Caco-2 (cell line): Measurements from ENCODE around the gene LYVE1. TPM values are rescaled to one million over a fixed set of nuclear protein-coding genes. Genes with fewer than 3 reads are reported as not detected.

Experiments
- BruUV-seq: library from RNA; stranded (reverse); fragments of 400-500 nt; replicated peaks from 2 replicates; lab custom pipeline; 2021; lab: Mats Ljungman, UMichigan
- CTCF ChIA-PET: fragments of 300-600 bp; sonication (Branson Sonifier 250); formaldehyde crosslinking; loops from one replicate; lab custom pipeline; 2022; ENCODE audit warnings: antibody characterized with exemption; lab: Charles Lee
- POLR2A ChIA-PET: fragments of 300-600 bp; sonication (Branson Sonifier 250); formaldehyde crosslinking; loops from one replicate; lab custom pipeline; 2022; ENCODE audit warnings: antibody characterized with exemption; lab: Charles Lee
- DNase-seq, 2 experiments: peaks; one replicate each; pipeline versions ENCODE4 v3.0.0 to v3.0.0-alpha.2; 2020 to 2022
- H3K27me3 ChIP-seq: replicated peaks from 2 replicates; pipeline ENCODE4 v1.6.0; 2011; ENCODE audit warnings: low read length; ENCODE audit not compliant: control insufficient read depth, insufficient read depth
- H3K36me3 ChIP-seq: 2 replicates; pipeline ENCODE4 v1.5.1; 2011; ENCODE audit warnings: low read length; ENCODE audit not compliant: control insufficient read depth, insufficient read depth
- H3K4me1 ChIP-seq: fragments of 250-450 bp; sonication (Bioruptor Pico); 2 replicates; pipeline ENCODE4 v1.5.1; 2020; ENCODE audit warnings: mild to moderate bottlenecking
- H3K4me3 ChIP-seq: 2 replicates; pipeline ENCODE4 v1.5.1; 2011; ENCODE audit warnings: low read depth, mild to moderate bottlenecking, control low read depth, low read length
- H3K9me3 ChIP-seq: fragments of 250-450 bp; sonication (Bioruptor Pico); 2 replicates; pipeline ENCODE4 v1.5.1; 2020; ENCODE audit warnings: mild to moderate bottlenecking, moderate library complexity
- H3K27ac Mint-ChIP-seq: one replicate; pipeline ENCODE4 v1.8.0; 2022; ENCODE audit warnings: mixed read lengths; ENCODE audit not compliant: unreplicated experiment
- H3K27me3 Mint-ChIP-seq: one replicate; pipeline ENCODE4 v1.8.0; 2022; ENCODE audit warnings: mixed read lengths; ENCODE audit not compliant: insufficient read depth, unreplicated experiment
- H3K36me3 Mint-ChIP-seq: one replicate; pipeline ENCODE4 v1.8.0; 2022; ENCODE audit warnings: mild to moderate bottlenecking, mixed read lengths; ENCODE audit not compliant: insufficient read depth, unreplicated experiment
- H3K4me1 Mint-ChIP-seq: one replicate; pipeline ENCODE4 v1.8.0; 2022; ENCODE audit warnings: low read depth, mixed read lengths; ENCODE audit not compliant: unreplicated experiment
- H3K4me3 Mint-ChIP-seq: one replicate; pipeline ENCODE4 v1.8.0; 2022; ENCODE audit warnings: mild to moderate bottlenecking, moderate library complexity, mixed read lengths; ENCODE audit not compliant: unreplicated experiment
- H3K9me3 Mint-ChIP-seq: one replicate; pipeline ENCODE4 v1.8.0; 2022; ENCODE audit warnings: mixed read lengths; ENCODE audit not compliant: unreplicated experiment
- intact Hi-C: fragments of 100-400 bp; cut with micrococcal nuclease; formaldehyde crosslinking; loops from one replicate; pipeline ENCODE4 v1.10.0; 2022; ENCODE audit not compliant: unreplicated experiment
- total RNA-seq: library from RNA; stranded (reverse); gene quantifications from 2 replicates; pipeline ENCODE4 v1.2.3, GENCODE V29; 2022
- TF ChIP-seq, protein P1 (sequence below), 2 experiments: fragments of 200-600 bp in 1 of 2; IDR thresholded peaks; 1 replicate in 1 of 2; 2 replicates in 1 of 2; pipeline versions ENCODE4 v1.5.1 to v1.8.0; 2011 to 2022; ENCODE audit warnings: antibody characterized with exemption in 1 of 2, control low read depth in 1 of 2, inconsistent platforms in 1 of 2, low read depth in 1 of 2, low read length in 1 of 2, mild to moderate bottlenecking in 1 of 2, moderate library complexity in 1 of 2; ENCODE audit not compliant: insufficient read depth in 1 of 2, severe bottlenecking in 1 of 2, unreplicated experiment in 1 of 2

The LYVE1 gene
- total RNA-seq, 1 experiment from 2014 or later: not detected

DNA sequence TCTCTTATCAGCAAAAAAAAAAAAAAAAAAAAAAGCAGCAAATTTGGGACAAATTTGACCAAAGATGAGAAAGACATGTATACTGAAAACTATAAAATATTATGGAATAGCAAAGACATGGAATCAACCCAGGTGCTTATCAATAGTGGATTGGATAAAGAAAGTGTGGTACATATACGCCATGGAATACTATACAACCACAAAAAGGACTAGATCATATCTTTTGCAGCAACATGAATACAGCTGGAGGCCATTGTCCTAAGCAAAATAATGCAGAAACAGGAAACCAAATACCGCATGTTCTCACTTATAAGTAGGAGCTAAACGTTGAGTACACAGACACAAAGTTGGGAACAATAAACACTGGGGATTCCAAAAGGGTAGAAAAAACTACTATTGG is 25.7 kb downstream of the LYVE1 start:
- Mint-ChIP-seq H3K36me3 (peaks cover 12% of the 10 kb centered on the region), H3K4me3 (no peak overlapping the region), H3K4me1 (peaks cover 7% of the 10 kb centered on the region), H3K9me3 (no peaks in the 10 kb centered on the region), H3K27me3 (no peaks in the 10 kb centered on the region), H3K27ac (no peak overlapping the region)
- Histone ChIP-seq H3K9me3 (no peaks in the 10 kb centered on the region), H3K4me1 (peaks cover 19% of the 10 kb centered on the region), H3K27me3 (no peaks in the 10 kb centered on the region), H3K36me3 (no peaks in the 10 kb centered on the region), H3K4me3 (no peak overlapping the region)
- DNase-seq: no peak
- CTCF ChIA-PET: no interaction called here
- BruUV-seq: no TSS peak
- TF ChIP-seq, protein P1, sequence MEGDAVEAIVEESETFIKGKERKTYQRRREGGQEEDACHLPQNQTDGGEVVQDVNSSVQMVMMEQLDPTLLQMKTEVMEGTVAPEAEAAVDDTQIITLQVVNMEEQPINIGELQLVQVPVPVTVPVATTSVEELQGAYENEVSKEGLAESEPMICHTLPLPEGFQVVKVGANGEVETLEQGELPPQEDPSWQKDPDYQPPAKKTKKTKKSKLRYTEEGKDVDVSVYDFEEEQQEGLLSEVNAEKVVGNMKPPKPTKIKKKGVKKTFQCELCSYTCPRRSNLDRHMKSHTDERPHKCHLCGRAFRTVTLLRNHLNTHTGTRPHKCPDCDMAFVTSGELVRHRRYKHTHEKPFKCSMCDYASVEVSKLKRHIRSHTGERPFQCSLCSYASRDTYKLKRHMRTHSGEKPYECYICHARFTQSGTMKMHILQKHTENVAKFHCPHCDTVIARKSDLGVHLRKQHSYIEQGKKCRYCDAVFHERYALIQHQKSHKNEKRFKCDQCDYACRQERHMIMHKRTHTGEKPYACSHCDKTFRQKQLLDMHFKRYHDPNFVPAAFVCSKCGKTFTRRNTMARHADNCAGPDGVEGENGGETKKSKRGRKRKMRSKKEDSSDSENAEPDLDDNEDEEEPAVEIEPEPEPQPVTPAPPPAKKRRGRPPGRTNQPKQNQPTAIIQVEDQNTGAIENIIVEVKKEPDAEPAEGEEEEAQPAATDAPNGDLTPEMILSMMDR (IDR thresholded peaks at IDR 0.05; ENCODE audit: insufficient read depth in 1 of 2, low read depth in 1 of 2, low read length in 1 of 2, severe bottlenecking in 1 of 2, unreplicated experiment in 1 of 2): no peak
- intact Hi-C loops: loop anchor here (5.0 kb wide), 2 partner anchors 50 to 115 kb away; no protein-coding TSS in a partner anchor
- POLR2A ChIA-PET: no interaction called here

DNA sequence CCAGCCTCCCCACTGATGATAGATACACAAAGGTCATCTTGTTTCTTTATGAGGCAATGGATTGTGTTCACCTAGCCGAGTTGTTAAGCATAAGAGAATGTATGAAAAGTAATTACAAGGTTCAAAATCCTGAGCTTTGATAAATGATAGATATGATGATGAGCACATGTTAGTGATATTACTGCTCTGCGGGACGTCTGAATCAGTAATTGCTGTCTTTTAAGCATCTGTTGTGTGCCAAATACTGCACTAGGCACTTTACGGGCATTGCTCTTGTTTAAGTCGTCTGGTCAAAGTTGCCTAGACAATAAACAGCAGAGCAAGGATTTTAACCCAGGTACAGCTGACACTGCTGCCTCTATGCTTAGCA is 26.9 kb downstream of the LYVE1 start:
- H3K27me3 ChIP-seq: no peaks in the 10 kb centered on the region
- TF ChIP-seq, protein P1 (IDR thresholded peaks at IDR 0.05; ENCODE audit: insufficient read depth in 1 of 2, low read depth in 1 of 2, low read length in 1 of 2, severe bottlenecking in 1 of 2, unreplicated experiment in 1 of 2): no peak
- CTCF ChIA-PET: interaction anchor here (0.6 to 1.8 kb wide), 13 partner anchors 19 to 245 kb away, joined by 3 to 7 read pairs (median 3); partner anchors contain the start of gene AMPD3
- no peaks in the 10 kb centered on the region for H3K9me3 ChIP-seq
- POLR2A ChIA-PET: interaction anchor here (0.6 to 1.0 kb wide), 4 partner anchors 32 to 268 kb away, joined by 3 to 7 read pairs (median 4); no protein-coding TSS in a partner anchor
- peak overlapping the region; percentile 79 for H3K27ac Mint-ChIP-seq
- H3K4me1 ChIP-seq: peaks cover 19% of the 10 kb centered on the region
- H3K27me3 Mint-ChIP-seq: no peaks in the 10 kb centered on the region
- H3K4me3 ChIP-seq: peak overlapping the region; percentile 78
- no peaks in the 10 kb centered on the region for H3K9me3 Mint-ChIP-seq
- peak overlapping the region; percentile 73 for H3K4me3 Mint-ChIP-seq
- no TSS peak for BruUV-seq
- peak in 1 of 2 experiments; percentile 17 for DNase-seq
- no peaks in the 10 kb centered on the region for H3K36me3 ChIP-seq
- peaks cover 12% of the 10 kb centered on the region for H3K36me3 Mint-ChIP-seq
- intact Hi-C loops: loop anchor here (1.0 to 5.0 kb wide), 3 partner anchors 51 to 194 kb away; no protein-coding TSS in a partner anchor
- H3K4me1 Mint-ChIP-seq: peaks cover 7% of the 10 kb centered on the region

DNA sequence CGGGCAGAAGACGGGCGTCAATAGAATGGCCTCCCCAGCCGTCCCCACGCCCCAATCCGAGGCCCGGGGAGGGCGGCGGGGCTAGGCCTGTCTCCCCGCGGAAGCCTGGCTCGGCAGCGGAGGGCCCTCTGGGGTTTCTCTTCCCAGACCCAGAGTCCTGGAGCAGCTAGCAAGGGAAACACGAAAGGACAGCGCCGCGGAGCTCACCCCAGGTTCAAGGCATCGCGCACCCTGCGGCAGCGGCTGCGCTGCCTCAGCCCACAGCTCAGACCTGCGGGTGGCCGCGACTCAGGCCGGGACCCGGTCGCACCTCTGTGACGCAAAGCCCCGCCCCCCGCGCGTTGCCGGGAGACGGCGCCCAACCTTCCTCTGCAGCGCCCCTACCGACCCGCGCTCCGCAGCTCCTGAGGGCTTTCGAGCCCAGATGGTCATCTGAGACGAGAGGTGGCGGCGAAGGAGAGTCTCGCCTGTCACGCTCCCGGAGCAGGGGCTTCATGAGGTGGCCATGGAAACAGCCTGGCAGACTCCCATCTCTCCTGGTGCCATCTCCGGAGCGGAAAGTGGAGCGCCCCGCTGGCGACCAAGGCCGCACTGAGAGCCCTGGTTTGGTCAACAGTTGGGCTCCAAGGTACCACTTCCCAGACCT is 27.4 kb downstream of the LYVE1 start, which contains the start of gene RNF141:
Gene RNF141 (minus strand): TSS at position 273 of the 646 bp plus-strand sequence. CDS start 7,029 bp downstream, outside the sequence.
- Histone ChIP-seq H3K4me3 (peak within 1 kb of the TSS; percentile 78), H3K27me3 (no peaks in the 10 kb centered on the region), H3K9me3 (no peaks in the 10 kb centered on the region), H3K36me3 (no peaks in the 10 kb centered on the region), H3K4me1 (peaks cover 19% of the 10 kb centered on the region)
- intact Hi-C loops: loop anchor here (1.0 to 5.0 kb wide), 3 partner anchors 51 to 194 kb away; no protein-coding TSS in a partner anchor
- POLR2A ChIA-PET: interaction anchor here (0.6 to 1.2 kb wide), 8 partner anchors 13 to 268 kb away, joined by 3 to 7 read pairs (median 4); partner anchors contain the start of gene CTR9
- BruUV-seq: no TSS peak
- TF ChIP-seq, protein P1 (IDR thresholded peaks at IDR 0.05; ENCODE audit: insufficient read depth in 1 of 2, low read depth in 1 of 2, low read length in 1 of 2, severe bottlenecking in 1 of 2, unreplicated experiment in 1 of 2): peak; percentile 87 to 90
- no peaks in the 10 kb centered on the region for H3K27me3 Mint-ChIP-seq
- H3K9me3 Mint-ChIP-seq: no peaks in the 10 kb centered on the region
- CTCF ChIA-PET: interaction anchor here (0.6 to 1.8 kb wide), 30 partner anchors 8 to 246 kb away, joined by 3 to 8 read pairs (median 3); partner anchors contain the start of genes AMPD3 and CTR9
- peak within 1 kb of the TSS; percentile 79 for H3K27ac Mint-ChIP-seq
- H3K36me3 Mint-ChIP-seq: peaks cover 12% of the 10 kb centered on the region
- H3K4me3 Mint-ChIP-seq: peak within 1 kb of the TSS; percentile 73
- H3K4me1 Mint-ChIP-seq: peaks cover 7% of the 10 kb centered on the region
- peak; percentile 95 to 99 for DNase-seq
